H1 (cell line): ENCODE results near the gene GPX7. TPM values are rescaled to one million over a fixed set of nuclear protein-coding genes. Genes with fewer than 3 reads are reported as not detected.

ENCODE experiments used
- SP2 ChIP-seq: IDR thresholded peaks from 2 replicates; pipeline ENCODE4 v1.6.1; 2012; ENCODE audit warnings: mild to moderate bottlenecking, low read length, inconsistent platforms
- TBP ChIP-seq: IDR thresholded peaks from 2 replicates; pipeline ENCODE4 v1.6.1; 2011; ENCODE audit warnings: low read depth, low read length, improper control_type of control experiment
- YY1 ChIP-seq: IDR thresholded peaks from 2 replicates; pipeline ENCODE4 v1.6.1; 2011; ENCODE audit warnings: low read depth, mild to moderate bottlenecking, low read length
- polyA plus RNA-seq, 7 experiments: library from polyadenylated mRNA; depleted of rRNA in 3 of 7; stranded (reverse) in 5 of 7; unstranded in 2 of 7; fragments of >200 nt in 5 of 7; fragments of 200-250 nt in 2 of 7; gene quantifications; 1 replicate in 5 of 7; 2 replicates in 1 of 7; 4 replicates in 1 of 7; pipeline versions ENCODE4 v1.2.1 to v1.2.3, GENCODE V29; 2011 to 2013; ENCODE audit warnings: missing spikeins in 2 of 7, mixed read lengths in 2 of 7
- total RNA-seq: library from RNA; stranded (reverse); fragmentation: NEBNext Ultra II Directional; extraction: Animal tissue kit (Norgen Biotek cat#: 25700); gene quantifications from 2 replicates; pipeline ENCODE4 v1.2.1, GENCODE V29; 2021
- TF ChIP-seq, protein P1 (sequence below): IDR thresholded peaks from 2 replicates; pipeline ENCODE4 v1.6.1; 2012; ENCODE audit warnings: inconsistent platforms
- TF ChIP-seq, protein P2 (sequence below): fragments of 300-600 bp; sonication (generic); IDR thresholded peaks from 2 replicates; pipeline ENCODE4 v1.7.1; 2012; ENCODE audit warnings: low read length, moderate library complexity, mild to moderate bottlenecking, inconsistent platforms; ENCODE audit not compliant: insufficient replicate concordance

GPX7 gene
- total and polyA plus RNA-seq, 2 of the 8 experiments (the other 6 are each of a cell fraction or from before 2014, with no cell fraction given) = 13.0 to 37.5 TPM

DNA sequence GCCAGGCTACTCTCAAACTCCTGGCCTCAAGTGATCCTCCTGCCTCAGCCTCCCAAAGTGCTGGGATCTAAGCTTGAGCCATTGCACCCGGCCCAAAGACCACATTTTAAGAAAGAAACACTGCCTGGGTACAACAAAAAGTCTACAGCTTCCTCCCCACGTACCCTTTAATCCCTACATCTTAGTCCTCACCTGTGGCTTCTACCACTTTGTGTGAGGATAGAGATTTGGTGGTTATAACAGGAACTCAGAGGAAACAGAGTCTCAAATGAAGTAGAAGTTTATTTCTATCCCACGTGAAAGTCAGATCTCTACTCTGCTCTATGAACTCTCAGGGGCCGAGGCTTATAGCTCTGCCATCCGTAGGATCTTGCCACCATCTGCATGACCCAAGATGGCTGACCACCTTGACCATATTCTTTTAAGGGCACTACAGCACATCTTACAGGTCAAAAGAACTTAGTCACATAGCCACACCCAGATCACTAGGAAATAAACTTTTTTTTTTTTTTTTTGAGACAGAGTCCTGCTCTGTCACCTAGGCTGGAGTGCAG, 13.4 kb downstream of the GPX7 start (continued):
- TF ChIP-seq, protein P1, sequence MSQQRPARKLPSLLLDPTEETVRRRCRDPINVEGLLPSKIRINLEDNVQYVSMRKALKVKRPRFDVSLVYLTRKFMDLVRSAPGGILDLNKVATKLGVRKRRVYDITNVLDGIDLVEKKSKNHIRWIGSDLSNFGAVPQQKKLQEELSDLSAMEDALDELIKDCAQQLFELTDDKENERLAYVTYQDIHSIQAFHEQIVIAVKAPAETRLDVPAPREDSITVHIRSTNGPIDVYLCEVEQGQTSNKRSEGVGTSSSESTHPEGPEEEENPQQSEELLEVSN = no peak
- TF ChIP-seq SP2 (no peak), YY1 (no peak), TBP (no peak)
- TF ChIP-seq, protein P2, sequence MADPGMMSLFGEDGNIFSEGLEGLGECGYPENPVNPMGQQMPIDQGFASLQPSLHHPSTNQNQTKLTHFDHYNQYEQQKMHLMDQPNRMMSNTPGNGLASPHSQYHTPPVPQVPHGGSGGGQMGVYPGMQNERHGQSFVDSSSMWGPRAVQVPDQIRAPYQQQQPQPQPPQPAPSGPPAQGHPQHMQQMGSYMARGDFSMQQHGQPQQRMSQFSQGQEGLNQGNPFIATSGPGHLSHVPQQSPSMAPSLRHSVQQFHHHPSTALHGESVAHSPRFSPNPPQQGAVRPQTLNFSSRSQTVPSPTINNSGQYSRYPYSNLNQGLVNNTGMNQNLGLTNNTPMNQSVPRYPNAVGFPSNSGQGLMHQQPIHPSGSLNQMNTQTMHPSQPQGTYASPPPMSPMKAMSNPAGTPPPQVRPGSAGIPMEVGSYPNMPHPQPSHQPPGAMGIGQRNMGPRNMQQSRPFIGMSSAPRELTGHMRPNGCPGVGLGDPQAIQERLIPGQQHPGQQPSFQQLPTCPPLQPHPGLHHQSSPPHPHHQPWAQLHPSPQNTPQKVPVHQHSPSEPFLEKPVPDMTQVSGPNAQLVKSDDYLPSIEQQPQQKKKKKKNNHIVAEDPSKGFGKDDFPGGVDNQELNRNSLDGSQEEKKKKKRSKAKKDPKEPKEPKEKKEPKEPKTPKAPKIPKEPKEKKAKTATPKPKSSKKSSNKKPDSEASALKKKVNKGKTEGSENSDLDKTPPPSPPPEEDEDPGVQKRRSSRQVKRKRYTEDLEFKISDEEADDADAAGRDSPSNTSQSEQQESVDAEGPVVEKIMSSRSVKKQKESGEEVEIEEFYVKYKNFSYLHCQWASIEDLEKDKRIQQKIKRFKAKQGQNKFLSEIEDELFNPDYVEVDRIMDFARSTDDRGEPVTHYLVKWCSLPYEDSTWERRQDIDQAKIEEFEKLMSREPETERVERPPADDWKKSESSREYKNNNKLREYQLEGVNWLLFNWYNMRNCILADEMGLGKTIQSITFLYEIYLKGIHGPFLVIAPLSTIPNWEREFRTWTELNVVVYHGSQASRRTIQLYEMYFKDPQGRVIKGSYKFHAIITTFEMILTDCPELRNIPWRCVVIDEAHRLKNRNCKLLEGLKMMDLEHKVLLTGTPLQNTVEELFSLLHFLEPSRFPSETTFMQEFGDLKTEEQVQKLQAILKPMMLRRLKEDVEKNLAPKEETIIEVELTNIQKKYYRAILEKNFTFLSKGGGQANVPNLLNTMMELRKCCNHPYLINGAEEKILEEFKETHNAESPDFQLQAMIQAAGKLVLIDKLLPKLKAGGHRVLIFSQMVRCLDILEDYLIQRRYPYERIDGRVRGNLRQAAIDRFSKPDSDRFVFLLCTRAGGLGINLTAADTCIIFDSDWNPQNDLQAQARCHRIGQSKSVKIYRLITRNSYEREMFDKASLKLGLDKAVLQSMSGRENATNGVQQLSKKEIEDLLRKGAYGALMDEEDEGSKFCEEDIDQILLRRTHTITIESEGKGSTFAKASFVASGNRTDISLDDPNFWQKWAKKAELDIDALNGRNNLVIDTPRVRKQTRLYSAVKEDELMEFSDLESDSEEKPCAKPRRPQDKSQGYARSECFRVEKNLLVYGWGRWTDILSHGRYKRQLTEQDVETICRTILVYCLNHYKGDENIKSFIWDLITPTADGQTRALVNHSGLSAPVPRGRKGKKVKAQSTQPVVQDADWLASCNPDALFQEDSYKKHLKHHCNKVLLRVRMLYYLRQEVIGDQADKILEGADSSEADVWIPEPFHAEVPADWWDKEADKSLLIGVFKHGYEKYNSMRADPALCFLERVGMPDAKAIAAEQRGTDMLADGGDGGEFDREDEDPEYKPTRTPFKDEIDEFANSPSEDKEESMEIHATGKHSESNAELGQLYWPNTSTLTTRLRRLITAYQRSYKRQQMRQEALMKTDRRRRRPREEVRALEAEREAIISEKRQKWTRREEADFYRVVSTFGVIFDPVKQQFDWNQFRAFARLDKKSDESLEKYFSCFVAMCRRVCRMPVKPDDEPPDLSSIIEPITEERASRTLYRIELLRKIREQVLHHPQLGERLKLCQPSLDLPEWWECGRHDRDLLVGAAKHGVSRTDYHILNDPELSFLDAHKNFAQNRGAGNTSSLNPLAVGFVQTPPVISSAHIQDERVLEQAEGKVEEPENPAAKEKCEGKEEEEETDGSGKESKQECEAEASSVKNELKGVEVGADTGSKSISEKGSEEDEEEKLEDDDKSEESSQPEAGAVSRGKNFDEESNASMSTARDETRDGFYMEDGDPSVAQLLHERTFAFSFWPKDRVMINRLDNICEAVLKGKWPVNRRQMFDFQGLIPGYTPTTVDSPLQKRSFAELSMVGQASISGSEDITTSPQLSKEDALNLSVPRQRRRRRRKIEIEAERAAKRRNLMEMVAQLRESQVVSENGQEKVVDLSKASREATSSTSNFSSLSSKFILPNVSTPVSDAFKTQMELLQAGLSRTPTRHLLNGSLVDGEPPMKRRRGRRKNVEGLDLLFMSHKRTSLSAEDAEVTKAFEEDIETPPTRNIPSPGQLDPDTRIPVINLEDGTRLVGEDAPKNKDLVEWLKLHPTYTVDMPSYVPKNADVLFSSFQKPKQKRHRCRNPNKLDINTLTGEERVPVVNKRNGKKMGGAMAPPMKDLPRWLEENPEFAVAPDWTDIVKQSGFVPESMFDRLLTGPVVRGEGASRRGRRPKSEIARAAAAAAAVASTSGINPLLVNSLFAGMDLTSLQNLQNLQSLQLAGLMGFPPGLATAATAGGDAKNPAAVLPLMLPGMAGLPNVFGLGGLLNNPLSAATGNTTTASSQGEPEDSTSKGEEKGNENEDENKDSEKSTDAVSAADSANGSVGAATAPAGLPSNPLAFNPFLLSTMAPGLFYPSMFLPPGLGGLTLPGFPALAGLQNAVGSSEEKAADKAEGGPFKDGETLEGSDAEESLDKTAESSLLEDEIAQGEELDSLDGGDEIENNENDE = no peak
